CD1c-positive myeloid dendritic cell (primary cell): ENCODE results near the gene GRID2.
"Not testable (repeated sequence)": the region's sequence is repeated elsewhere in the genome, so short reads cannot be mapped to it uniquely, and the experiment has no call there.

ENCODE experiments used
- DNase-seq: peaks from one replicate; pipeline ENCODE4 v3.0.0-alpha.2; 2016; ENCODE audit errors: extremely low spot score

Gene GRID2

DNA sequence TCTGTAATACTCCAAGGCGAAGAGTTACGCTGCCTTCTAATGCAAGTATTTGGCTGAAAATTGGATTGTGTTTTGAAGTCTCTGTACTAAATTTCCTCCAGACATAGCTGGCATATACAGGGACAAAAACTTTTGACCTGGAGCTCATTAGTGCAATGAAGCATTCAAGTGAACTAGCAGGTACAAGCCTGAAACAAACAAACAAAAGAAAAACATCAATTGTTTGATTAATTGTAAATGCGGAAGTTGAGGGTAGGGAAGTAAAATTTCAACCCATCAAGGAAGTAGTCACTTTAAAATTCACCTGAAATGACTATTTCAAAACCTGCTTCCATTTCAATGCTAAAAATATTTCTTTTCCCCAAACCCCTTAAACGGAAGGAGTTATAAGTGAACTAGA is 1008.5 kb downstream of the GRID2 start:
- DNase-seq, result no peak

DNA sequence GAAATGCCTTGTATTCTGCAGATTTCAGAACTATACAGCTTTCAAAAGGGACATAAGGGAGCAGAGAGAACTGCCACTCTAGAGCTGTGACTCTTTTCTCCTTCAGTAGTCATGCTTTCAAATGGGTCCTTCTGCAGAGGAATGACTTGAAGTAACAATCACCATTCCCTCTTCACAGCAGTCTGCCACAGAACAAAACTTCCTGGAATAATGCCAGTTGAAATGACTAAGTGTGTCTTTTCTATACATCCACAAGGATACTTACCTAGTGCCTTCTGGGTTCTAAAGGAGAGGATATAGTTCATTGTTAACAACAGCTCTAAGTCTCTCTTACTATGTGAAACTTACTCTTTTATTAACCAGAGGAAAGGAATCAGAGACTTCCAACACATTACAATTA is 1009.4 kb downstream of the GRID2 start:
- DNase-seq, result no peak

DNA sequence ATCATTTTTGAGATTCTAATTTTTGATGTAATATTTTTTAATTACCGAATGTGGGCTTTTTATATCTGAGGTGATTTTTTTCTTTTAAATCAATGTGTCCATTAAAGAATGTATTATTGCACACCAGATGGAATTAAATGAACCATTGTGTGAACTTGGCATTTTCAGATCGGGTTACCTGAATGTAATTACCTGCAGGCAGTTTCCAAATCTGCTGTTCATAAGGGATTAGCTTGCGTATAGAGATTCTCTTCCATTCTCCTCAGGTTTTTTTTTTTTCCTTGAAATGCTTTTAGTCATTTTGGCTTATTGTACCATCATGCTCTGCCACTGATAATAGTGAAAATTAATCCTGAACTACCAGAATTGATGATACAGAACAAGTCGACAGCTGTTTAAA is 1013.3 kb downstream of the GRID2 start:
- no peak for DNase-seq

DNA sequence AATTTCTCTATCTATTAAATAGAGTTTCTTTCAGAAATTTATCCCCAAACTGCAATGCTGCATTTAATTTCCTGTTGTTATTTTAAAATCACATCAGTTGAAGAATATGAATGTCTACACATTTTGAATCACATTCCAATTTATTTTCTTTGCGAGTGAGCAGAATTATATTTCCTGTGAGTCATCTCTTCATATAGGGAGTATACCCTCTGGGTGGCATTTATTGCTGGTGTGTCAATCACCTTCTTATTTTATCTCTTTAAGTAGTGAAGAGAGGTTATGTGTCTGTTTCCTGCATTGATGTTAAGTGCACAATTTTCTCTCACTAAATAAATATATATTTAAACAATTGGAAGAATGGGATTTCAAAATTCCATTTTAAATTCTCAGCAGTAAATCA is 1013.8 kb downstream of the GRID2 start:
- no peak for DNase-seq

DNA sequence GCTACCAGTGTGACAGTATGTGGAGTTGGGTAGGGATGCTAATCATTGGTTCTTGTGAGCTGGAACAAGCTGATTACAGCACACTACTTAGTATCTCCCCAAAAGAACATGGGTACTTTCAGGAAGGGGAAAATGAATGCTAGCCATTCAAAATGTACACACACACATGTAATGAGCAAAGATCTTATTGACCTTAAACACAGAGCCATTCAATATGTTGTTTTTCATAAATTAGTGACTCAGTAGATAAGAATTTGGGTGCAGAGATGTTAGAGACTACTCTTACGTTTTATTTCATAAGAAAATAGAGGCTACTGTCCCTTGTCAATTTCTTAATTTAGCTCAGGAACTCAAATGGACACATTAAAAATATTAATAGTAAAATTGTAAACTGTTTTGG is 1015.3 kb downstream of the GRID2 start:
- DNase-seq, result no peak

DNA sequence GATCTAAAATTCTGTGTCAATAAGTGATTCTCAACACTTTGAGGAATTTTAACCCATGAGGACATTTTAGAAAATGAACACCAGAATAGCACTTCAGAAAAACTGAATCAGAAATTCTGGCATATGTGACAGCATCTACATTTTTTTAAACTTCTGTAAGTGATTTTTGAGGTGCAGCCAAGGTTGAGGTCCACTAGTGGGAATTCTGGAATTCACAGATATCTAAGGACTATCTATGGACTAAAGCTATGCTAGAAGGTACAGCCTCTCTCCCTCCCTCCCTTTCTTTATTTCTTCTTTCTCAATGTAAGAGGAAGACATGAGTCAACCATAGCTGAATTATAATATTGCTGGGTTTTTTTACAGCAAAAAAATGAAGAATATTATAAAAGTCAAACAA is 1016.6 kb downstream of the GRID2 start:
- no peak for DNase-seq

DNA sequence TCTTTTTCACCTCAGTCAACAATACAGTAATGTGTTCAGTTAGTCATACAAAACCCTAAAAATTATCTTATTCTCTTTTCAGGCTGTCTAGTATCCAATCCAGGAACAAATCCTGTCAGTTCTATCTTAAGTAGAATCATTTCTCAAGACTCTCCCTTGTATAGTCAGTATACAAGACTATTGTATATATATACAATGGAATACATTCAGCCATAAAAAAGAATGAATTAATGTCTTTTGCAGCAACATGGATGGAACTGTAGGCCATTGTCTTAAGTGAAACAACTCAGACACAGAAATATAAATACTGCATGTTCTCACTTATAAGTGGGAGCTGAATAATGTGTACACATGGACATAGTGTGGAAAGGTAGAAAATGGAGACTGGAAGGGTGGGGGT is 1023.6 kb downstream of the GRID2 start:
- DNase-seq, result no peak

DNA sequence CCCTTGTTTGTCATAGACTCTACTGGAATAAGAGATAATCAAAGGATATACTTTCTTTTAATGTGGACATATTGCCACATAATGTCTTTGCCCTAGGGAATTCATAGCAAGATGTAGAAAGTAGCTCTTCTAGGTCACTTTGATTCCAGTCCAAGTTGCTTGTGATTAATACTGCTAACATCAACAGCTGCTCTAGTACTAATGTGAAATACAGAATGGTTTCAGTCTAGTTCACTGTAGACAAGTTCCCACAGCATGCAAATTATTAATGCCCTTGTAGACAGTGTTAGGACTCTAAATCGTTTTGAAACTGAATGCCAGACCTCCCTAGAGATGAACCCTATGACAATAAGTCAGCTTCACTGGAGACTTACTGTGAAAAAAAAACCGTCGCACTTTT is 1030.2 kb downstream of the GRID2 start:
- DNase-seq, result no peak

DNA sequence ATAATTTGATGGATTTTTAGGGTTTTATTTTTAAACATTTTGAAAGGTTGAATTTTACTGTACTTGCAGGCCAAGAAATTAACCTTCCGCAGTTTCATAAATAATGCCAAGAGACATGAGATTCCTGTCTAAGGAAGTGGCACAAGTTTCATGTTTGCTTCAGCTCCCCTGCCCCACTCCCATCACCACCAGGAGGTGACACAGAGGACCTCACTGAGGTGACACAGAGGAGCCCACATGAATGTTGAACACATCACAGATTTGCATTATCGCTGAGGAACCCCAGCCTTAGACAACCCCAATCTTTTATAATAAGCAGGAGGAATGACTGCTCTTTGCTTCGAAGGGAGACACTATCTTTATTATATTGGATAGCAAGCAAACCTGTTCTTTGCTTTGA is 1033.4 kb downstream of the GRID2 start:
- no peak for DNase-seq

DNA sequence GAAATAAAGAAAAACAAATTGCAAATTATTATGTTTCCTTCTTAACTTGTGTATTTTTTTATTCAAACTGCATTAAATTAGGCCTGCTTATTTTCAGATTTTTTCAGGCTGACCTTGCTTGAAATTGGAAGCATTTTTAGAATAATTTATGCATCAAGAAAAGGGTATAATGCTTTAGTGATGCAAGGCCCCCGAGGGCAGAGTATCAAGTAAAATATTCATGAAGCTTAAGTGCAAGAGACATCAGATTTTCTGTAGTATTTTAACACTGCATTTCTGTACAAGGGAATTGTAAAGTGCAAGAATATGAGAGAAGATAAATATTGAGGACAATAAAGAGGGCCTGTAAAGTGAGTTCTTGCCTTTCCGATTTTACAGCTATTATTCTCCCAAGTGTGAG is 1039.0 kb downstream of the GRID2 start:
- DNase-seq, result no peak

DNA sequence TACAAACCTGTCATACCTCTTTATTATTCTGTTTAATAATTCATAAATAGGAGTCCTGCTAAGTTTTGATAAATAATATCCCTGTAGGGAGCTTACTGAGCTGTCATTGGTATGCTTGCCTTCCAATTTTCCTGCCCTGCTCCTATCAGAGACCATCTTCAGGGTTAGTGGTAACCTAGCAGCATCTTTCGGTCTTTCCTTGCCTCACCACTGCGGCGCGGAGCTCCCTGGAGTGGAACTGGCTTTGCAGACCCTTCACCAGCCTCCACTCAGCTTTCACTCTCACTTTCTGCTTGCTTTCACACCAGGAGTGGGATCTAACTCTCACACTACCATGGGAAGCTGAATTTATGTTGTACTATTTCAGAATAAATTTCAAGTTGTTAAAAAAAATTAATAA is 1043.1 kb downstream of the GRID2 start:
- no peak for DNase-seq

DNA sequence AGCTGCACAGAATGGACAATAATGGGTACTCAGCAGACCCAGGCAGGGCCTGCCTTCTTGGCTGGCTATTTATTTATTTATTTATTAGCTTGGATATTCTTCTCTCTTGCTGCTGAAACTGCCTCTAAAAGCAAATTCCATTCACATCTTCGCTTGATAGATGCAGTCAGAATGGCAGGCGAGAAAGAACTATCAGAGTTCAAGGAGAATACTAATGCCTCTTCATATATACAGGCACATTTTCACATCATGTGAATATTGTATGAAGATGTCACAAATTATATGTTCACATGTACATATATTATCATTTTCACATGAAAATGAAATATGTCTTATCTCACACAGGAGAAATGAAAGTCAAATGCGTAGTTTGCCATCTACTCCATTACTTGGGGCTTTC is 1045.1 kb downstream of the GRID2 start:
- DNase-seq, result no peak

DNA sequence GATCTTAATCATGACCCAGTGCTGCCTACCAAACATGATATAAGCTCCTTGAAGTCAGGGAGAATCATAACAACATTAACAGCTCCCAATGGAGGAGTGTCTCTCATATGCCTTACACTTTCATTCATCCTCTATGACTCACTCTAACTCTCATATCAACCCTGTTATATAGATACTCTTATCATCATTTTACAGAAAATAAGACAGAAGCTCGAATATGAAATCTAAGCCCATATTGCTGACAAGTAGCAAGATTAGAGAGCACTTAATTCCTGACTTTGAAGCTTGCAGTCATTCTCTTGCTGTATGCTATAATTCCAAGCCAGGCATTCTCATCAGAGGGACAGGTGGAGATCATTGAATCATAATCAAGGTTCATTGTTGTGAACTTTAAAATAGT is 1048.1 kb downstream of the GRID2 start:
- no peak for DNase-seq

DNA sequence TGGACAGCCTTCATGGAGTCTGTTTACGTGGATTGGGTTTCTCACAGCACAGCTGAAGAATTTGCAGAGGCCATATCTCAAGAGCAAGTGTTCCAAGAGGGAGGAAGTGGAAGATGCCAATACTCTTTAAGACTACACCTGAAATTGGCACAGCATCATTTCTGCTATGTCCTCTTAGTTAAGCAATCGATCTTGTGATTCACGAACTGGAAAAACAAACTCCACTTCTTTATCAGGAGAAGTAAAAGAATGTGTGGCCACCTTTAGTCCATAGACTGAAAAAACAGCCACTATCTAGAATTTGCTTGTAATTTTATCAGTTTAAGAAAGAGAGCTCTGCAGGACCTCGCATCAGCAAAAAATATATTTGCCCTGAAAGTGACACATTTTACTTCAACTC is 1051.6 kb downstream of the GRID2 start:
- no peak for DNase-seq

DNA sequence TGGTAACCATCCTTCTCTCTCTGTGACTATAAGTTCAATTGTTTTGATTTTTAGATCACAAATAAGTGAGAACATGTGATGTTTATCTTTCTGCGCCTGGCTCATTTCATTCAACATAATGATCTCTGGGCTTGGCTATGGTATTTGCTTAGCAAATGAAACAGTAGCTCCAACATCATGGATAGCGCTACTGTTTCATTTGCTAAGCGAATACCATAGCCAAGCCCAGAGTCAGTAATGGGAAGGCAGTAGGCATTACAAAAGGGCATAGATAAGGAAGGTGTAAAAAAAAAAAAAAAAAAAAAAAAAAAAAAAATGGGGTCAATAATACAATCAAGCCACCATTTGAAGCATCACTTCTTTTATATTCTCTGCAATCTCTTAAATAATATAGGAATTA is 1055.8 kb downstream of the GRID2 start:
- DNase-seq, result no peak

DNA sequence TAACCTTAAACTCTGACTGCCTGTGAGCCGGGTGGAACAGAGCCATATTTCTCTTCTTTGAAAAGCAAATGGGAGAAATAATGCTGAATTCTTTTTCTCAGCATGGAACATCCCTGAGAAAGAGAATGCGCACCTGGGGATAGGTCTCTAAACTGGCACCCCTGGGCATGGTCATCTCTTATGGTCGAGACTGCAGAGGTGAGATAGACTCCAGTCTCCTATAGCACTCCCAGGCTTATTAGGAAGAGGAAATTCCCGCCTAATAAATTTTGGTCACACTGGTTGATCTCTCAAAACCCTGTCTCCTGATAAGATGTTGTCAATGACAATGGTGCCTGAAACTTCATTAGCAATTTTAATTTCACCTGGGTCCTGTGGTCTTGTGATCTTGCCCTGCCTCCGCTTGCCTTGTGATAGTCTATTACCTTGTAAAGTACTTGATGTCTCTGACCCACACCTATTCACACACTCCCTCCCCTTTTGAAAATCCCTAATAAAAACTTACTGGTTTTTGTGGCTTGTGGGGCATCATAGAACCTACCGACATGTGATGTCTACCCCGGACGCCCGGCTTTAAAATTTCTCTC is 1062.5 kb downstream of the GRID2 start:
- not testable (repeated sequence) for DNase-seq

DNA sequence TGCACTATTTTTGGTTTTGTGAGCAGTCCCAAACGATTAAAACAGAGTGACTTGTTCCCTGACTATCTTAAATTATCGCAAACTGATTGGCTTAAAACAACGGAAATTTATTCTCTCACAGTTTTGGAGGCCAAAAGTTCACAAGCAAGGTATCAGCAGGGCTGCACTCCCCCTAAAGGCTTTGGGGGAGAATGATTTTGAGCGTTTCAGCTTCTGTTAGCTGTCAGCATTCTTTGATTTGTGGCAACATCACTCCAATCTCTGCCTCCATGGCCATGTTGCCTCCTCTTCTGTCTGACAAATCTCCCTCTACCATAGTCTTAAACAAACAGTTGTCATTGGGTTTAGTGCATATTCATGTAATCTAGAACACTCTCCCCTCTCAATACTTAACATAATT is 1065.2 kb downstream of the GRID2 start:
- no peak for DNase-seq

DNA sequence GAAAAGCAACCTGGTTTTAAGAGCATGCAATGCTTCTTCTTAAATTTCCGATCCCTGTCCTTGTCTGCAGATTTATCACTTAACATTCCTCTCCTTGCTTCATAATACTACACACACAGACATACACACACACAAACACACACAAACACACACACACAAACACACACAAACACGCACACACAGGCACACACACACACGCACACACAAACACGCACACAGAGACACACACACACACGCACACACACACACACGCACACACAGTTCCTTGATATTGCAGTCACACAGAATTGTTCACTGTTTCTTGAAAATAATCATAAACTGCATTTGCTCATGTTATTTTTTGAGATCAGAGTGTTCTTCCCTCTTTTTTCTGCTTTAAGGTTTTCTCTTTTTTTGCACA is 1066.5 kb downstream of the GRID2 start:
- no peak for DNase-seq

DNA sequence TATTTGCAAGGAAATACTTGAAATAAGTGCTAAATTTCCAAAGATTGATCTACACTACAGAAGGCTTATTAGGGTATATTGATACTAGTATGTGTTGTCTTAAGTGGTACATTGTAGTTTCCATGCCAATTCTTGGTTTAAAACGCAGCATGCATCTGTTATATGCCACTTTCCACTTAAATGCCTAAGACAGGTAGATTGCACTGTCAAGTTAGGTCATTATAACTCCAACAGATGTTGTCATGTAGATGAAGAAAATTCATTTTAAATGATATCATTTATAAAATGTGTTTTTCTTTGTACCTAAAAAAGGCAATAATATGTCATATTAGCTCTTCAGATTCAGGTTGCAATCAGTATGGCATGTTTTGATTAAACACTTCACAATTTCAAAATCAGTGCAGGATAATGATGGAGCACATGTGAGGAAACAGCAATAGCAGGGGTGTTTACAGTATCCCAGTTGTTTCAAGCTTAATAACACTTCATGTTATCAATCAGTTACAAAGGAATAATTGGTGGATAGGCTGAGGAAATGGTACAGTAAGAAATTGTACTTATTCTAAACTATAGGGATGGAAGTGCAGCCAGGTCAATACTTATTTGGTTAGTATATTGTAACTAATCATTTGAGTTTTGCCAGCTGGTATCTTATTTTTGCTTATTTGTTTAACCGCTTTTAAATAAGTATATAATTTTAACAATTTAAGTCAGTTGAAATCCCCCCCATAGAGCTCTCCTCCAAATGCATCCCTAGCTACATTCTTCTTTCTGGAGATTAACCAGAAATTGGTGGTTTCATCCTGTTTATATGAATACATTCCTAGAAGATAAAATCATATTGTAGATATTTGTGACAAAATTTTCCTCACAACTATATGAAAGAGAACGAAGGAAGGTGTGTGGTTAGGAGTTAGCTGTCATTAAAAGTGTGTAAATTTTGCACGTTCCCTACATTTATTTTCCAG is 1070.4 kb downstream of the GRID2 start:
- no peak for DNase-seq

DNA sequence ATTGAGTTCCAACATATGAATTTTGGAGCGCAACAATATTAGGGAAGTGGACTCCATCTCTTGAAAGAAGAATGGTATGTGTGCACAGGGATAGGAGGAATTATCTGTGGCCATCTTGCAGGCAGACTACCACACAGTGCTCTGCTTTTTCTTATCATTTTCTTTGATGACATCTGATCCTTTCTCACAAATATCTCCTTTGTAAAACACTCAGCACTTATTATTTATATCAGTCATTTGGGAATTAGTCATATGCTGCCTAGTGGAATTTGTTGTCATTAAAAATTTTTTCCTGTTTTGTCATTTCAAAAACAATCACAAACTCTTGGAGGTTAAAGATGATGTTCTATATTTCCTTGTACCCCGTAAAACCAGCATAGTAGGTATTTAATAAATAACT is 1080.5 kb downstream of the GRID2 start:
- DNase-seq, result no peak

DNA sequence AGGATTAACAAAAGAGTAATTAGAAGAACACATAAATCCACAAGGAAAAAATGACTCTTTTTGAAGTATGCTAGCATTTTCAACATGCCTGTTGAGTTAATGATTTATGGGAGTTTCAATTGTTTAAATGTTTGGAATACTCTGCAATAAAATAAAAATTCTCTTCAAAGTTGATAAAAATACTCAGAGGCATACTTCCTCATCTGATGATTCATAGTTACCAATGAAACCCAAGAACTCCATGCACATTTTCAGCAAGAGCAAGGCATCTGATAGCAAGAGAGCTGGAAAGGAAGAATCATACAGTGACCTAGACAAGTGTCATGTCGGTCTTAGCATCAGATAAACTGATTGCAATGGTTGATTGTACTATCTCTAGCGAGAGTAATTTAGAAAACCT is 1081.1 kb downstream of the GRID2 start:
- no peak for DNase-seq

DNA sequence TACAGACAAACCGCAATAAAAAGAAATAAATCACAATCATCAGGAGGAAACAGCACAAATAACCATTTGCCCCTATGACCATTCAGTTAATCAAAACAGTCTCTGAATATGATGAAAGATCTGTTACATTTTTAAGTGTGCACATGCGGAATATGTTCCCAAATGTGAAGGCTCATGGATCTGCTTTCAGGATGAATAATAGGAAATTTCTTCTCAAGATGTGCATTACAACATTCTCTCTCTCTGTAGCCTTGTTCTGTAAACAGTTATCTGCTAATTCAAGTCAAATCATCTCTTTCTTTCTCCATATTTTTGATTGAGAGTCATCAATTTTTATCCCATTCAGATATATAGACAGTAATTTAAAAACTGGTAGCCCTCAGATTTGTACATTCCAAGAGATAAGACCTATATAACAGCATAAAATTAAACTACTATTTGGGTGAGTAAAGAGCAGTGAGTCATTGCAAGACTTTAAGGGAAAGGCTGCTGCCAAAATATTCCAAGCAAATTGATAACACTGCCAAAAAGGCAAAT is 1090.8 kb downstream of the GRID2 start:
- DNase-seq, result no peak

DNA sequence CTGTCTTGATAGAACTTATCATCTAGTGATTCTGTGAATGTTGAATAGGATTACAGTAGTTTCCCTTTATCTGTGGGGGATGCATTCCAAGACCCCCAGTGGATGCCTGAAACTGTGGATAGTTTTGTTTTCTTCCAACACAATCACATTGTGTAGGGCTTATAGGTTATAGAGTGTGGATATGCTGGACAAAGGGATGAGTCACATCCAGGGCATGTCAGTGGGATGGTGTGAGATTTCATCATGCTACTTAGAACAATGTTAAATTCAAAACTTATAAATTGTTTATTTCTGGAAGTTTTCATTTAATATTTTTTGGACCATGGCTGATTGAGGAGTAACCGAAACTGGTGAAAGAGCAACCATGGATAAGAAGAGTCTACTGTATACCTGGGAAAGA is 1092.5 kb downstream of the GRID2 start:
- no peak for DNase-seq
